Loucy (cell line): Measurements from ENCODE around the gene SFR1.

ENCODE experiments used
- H2AFZ ChIP-seq: fragments of 200-600 bp; sonication (generic); 2 replicates; pipeline ENCODE4 v1.6.0; 2016; ENCODE audit warnings: antibody characterized with exemption, mild to moderate bottlenecking, low read length, moderate library complexity
- H3F3A ChIP-seq: fragments of 200-600 bp; 2 replicates; pipeline ENCODE4 v1.6.0; 2016; ENCODE audit warnings: antibody characterized with exemption, low read depth, mild to moderate bottlenecking
- H3K27me3 ChIP-seq: fragments of 200-600 bp; sonication (generic); 2 replicates; pipeline ENCODE4 v1.6.1; 2014; ENCODE audit warnings: low read length, mild to moderate bottlenecking; ENCODE audit not compliant: insufficient read depth, poor library complexity, severe bottlenecking
- H3K36me3 ChIP-seq: fragments of 200-600 bp; sonication (generic); 2 replicates; pipeline ENCODE4 v1.6.1; 2016; ENCODE audit warnings: low read length; ENCODE audit not compliant: insufficient read depth
- H3K4me1 ChIP-seq: fragments of 200-600 bp; sonication (generic); 2 replicates; pipeline ENCODE4 v1.5.1; 2014; ENCODE audit warnings: low read length, mild to moderate bottlenecking; ENCODE audit not compliant: insufficient read depth, poor library complexity, severe bottlenecking
- H3K4me2 ChIP-seq: fragments of 200-600 bp; sonication (generic); 2 replicates; pipeline ENCODE4 v1.6.0; 2014; ENCODE audit warnings: antibody characterized with exemption, low read length, low read depth, mild to moderate bottlenecking; ENCODE audit not compliant: poor library complexity, severe bottlenecking
- H3K4me3 ChIP-seq: fragments of 200-600 bp; sonication (generic); 2 replicates; pipeline ENCODE4 v1.5.1; 2014; ENCODE audit warnings: low read length, mild to moderate bottlenecking, mixed read lengths; ENCODE audit not compliant: poor library complexity, severe bottlenecking
- H3K79me2 ChIP-seq: fragments of 200-600 bp; sonication (generic); 2 replicates; pipeline ENCODE4 v1.6.1; 2014; ENCODE audit warnings: low read length; ENCODE audit not compliant: insufficient read depth
- H3K9ac ChIP-seq: fragments of 200-600 bp; sonication (generic); 2 replicates; pipeline ENCODE4 v1.6.0; 2014; ENCODE audit warnings: mild to moderate bottlenecking, low read depth, low read length, moderate library complexity; ENCODE audit not compliant: poor library complexity, severe bottlenecking
- H3K9me2 ChIP-seq: fragments of 200-600 bp; sonication (generic); replicated peaks from 2 replicates; pipeline ENCODE4 v1.6.1; 2016; ENCODE audit warnings: low read depth, low read length, mixed read lengths
- H3K9me3 ChIP-seq: fragments of 200-600 bp; sonication (generic); 2 replicates; pipeline ENCODE4 v1.6.1; 2014; ENCODE audit warnings: mild to moderate bottlenecking, antibody characterized with exemption, low read length, low read depth; ENCODE audit not compliant: insufficient read depth
- H4K20me1 ChIP-seq: fragments of 200-600 bp; sonication (generic); 2 replicates; pipeline ENCODE4 v1.6.0; 2014; ENCODE audit warnings: antibody characterized with exemption, low read length, mild to moderate bottlenecking; ENCODE audit not compliant: insufficient read depth, poor library complexity, severe bottlenecking
- EZH2phosphoT487 ChIP-seq: fragments of 200-600 bp; IDR thresholded peaks from 2 replicates; pipeline ENCODE4 v1.6.1; 2018; ENCODE audit warnings: antibody characterized with exemption, mild to moderate bottlenecking, moderate library complexity, borderline replicate concordance
- TF ChIP-seq, protein P1 (sequence below): fragments of 200-600 bp; sonication (generic); conservative IDR thresholded peaks from 2 replicates; pipeline ENCODE4 v1.5.1; 2014; ENCODE audit warnings: mild to moderate bottlenecking, antibody characterized with exemption, low read length

The SFR1 gene

DNA sequence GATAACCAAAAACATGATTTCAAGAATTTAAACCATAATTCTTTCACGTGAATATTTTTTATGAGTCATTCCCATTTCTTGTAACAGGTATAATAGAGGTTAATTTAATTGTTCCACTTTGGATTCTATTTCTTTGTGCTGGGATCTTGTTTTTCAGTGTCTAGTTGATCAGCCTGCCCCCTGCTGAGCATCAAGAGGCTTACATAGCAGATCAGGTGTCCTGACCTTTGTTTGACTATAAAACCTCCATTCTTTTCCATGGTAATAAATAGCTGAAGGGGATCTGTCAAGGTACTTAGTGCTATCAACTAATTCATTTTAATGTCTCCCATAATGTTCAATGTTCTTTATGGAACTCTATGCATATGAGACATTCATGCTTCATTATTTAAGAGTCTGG lies 41.2 kb upstream of the SFR1 start:
- Histone ChIP-seq H3K9me2 (no peaks in the 10 kb centered on the region), H3K27me3 (no peaks in the 10 kb centered on the region), H3K4me3 (no peak overlapping the region), H4K20me1 (no peaks in the 10 kb centered on the region), H3F3A (no peaks in the 10 kb centered on the region), H3K9me3 (no peaks in the 10 kb centered on the region), H3K4me2 (no peak overlapping the region), H3K36me3 (no peaks in the 10 kb centered on the region), H3K4me1 (peaks cover 3% of the 10 kb centered on the region), H2AFZ (no peak overlapping the region), H3K9ac (no peak overlapping the region), H3K79me2 (no peaks in the 10 kb centered on the region)
- TF ChIP-seq EZH2phosphoT487, result no peak
- TF ChIP-seq, protein P1, sequence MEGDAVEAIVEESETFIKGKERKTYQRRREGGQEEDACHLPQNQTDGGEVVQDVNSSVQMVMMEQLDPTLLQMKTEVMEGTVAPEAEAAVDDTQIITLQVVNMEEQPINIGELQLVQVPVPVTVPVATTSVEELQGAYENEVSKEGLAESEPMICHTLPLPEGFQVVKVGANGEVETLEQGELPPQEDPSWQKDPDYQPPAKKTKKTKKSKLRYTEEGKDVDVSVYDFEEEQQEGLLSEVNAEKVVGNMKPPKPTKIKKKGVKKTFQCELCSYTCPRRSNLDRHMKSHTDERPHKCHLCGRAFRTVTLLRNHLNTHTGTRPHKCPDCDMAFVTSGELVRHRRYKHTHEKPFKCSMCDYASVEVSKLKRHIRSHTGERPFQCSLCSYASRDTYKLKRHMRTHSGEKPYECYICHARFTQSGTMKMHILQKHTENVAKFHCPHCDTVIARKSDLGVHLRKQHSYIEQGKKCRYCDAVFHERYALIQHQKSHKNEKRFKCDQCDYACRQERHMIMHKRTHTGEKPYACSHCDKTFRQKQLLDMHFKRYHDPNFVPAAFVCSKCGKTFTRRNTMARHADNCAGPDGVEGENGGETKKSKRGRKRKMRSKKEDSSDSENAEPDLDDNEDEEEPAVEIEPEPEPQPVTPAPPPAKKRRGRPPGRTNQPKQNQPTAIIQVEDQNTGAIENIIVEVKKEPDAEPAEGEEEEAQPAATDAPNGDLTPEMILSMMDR, result peak; percentile 82

DNA sequence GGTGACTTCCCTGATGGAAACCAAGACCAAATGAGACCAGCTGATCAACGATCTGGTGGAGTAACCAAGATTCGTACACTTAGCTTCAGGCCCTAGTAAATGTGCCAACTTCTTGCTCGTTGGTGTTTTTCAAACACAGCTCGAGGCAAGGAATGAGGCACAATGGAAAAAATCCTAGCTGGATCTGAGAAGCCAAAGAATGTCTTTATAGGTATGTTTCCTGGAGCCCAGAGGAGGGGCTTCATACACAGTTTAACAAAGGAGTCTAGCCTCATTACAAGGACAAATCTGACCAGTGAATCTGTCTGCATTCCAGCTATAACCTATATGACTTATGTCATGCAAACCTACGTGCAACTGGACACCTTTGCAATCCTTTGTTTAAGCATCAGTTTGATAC lies 40.0 kb upstream of the SFR1 start:
- no peaks in the 10 kb centered on the region for H3K79me2 ChIP-seq
- H3K9me2 ChIP-seq, result no peaks in the 10 kb centered on the region
- no peak overlapping the region for H3K4me3 ChIP-seq
- peaks cover 10% of the 10 kb centered on the region for H3K4me1 ChIP-seq
- no peak overlapping the region for H3K4me2 ChIP-seq
- no peak overlapping the region for H3K9ac ChIP-seq
- no peaks in the 10 kb centered on the region for H3F3A ChIP-seq
- H3K27me3 ChIP-seq, result no peaks in the 10 kb centered on the region
- no peaks in the 10 kb centered on the region for H3K9me3 ChIP-seq
- no peak for TF ChIP-seq EZH2phosphoT487
- TF ChIP-seq, protein P1, result no peak
- H2AFZ ChIP-seq, result no peak overlapping the region; the same call in 1 of the 2 replicates
- no peaks in the 10 kb centered on the region for H3K36me3 ChIP-seq
- H4K20me1 ChIP-seq, result no peaks in the 10 kb centered on the region

DNA sequence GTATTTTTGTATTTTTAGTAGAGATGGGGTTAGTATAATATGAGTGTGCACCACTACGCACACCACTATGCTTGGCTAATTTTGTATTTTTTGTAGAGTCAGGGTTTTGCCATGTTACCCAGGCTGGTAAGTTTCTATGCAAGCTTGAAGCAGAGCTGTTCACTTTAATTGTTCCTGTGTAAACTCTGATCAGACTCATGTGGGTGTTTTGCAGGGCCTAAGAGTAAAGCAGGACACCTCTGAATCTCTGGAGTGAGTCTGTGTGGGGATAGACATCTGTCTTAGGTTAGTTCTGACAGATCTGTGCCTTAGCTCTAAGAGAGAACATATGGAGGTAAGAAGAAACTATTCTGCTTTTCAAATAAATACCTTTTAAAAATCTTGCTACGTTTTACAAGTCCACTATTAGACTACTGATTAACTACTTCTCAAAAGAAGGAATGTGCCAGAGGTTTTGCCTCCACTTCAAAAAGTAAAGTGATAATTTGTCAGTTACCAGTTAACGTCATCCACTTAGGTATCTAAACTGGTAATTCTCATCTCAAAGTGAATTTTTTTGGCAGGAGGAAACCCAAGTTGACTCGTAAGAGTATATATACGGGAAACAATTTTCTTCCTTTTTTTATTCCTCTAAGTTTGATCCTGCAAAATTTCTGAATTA lies 37.4 kb upstream of the SFR1 start:
- Histone ChIP-seq H4K20me1 (no peaks in the 10 kb centered on the region), H3K9me3 (no peaks in the 10 kb centered on the region), H3K79me2 (no peaks in the 10 kb centered on the region), H3K9me2 (no peaks in the 10 kb centered on the region), H3F3A (no peaks in the 10 kb centered on the region), H3K27me3 (no peaks in the 10 kb centered on the region), H3K4me2 (no peak overlapping the region), H3K9ac (no peak overlapping the region), H3K4me1 (peaks cover 10% of the 10 kb centered on the region), H3K4me3 (no peak overlapping the region), H2AFZ (no peak overlapping the region), H3K36me3 (no peaks in the 10 kb centered on the region)
- no peak for TF ChIP-seq EZH2phosphoT487
- TF ChIP-seq, protein P1, result no peak
